ENCODE data around the gene ARL14EP. TPM values are rescaled to one million over a fixed set of nuclear protein-coding genes. Genes with fewer than 3 reads are reported as not detected.

The ARL14EP gene
- total and polyA plus RNA-seq, 9 donors, result 18.4 to 39.6 (median 27.7) TPM

- no peaks in the 10 kb centered on the region for H3K36me3 ChIP-seq
- H3K27ac ChIP-seq, result no peak overlapping the region
- H3K4me1 ChIP-seq (ENCODE audit: insufficient read depth), result no peaks in the 10 kb centered on the region
- DNase-seq, result no peak
- H3K27me3 ChIP-seq, result no peaks in the 10 kb centered on the region
- WGBS, 3 donors, result 61 to 66% (median 64%) methylated on average over 1 of the region's 1 CpG
- H3K9me3 ChIP-seq, result no peaks in the 10 kb centered on the region
- TF ChIP-seq POLR2A (IDR thresholded peaks at IDR 0.05), result no peak
- no peak for TF ChIP-seq CTCF (IDR thresholded peaks at IDR 0.05)
- no peak for TF ChIP-seq EP300 (IDR thresholded peaks at IDR 0.05)
- H3K4me3 ChIP-seq, result no peak overlapping the region
- intact Hi-C loops (cut with DNase I), result no loop called here
These were observed 10.7 kb upstream of the ARL14EP start for GRCh38 chr11:30312243-30312642.

GRCh38 chr11:30313580-30313979 lies 9.3 kb upstream of the ARL14EP start:
- no peak for DNase-seq
- 79 to 88% (median 85%) methylated on average over 2 of the region's 2 CpGs for WGBS, 3 donors
- Histone ChIP-seq H3K27ac (no peak overlapping the region), H3K36me3 (no peaks in the 10 kb centered on the region), H3K4me1 (ENCODE audit: insufficient read depth) (no peaks in the 10 kb centered on the region), H3K4me3 (no peak overlapping the region), H3K9me3 (no peaks in the 10 kb centered on the region), H3K27me3 (no peaks in the 10 kb centered on the region)
- intact Hi-C loops (cut with DNase I), result no loop called here
- no peak for TF ChIP-seq CTCF (IDR thresholded peaks at IDR 0.05)
- TF ChIP-seq POLR2A (IDR thresholded peaks at IDR 0.05), result no peak
- TF ChIP-seq EP300 (IDR thresholded peaks at IDR 0.05), result no peak

GRCh38 chr11:30314625-30315024 lies 8.3 kb upstream of the ARL14EP start:
- no peaks in the 10 kb centered on the region for H3K9me3 ChIP-seq
- intact Hi-C loops (cut with DNase I), result no loop called here
- no peak overlapping the region for H3K4me3 ChIP-seq
- no peak for DNase-seq
- TF ChIP-seq CTCF (IDR thresholded peaks at IDR 0.05), result no peak
- no peak for TF ChIP-seq POLR2A (IDR thresholded peaks at IDR 0.05)
- TF ChIP-seq EP300 (IDR thresholded peaks at IDR 0.05), result no peak
- no peak overlapping the region for H3K27ac ChIP-seq
- no peaks in the 10 kb centered on the region for H3K27me3 ChIP-seq
- no peaks in the 10 kb centered on the region for H3K4me1 ChIP-seq (ENCODE audit: insufficient read depth)
- no peaks in the 10 kb centered on the region for H3K36me3 ChIP-seq

GRCh38 chr11:30316237-30316636 lies 6.7 kb upstream of the ARL14EP start:
- H3K27ac ChIP-seq, result no peak overlapping the region
- TF ChIP-seq EP300 (IDR thresholded peaks at IDR 0.05), result no peak
- intact Hi-C loops (cut with DNase I), result no loop called here
- no peaks in the 10 kb centered on the region for H3K4me1 ChIP-seq (ENCODE audit: insufficient read depth)
- no peaks in the 10 kb centered on the region for H3K9me3 ChIP-seq
- 24 to 41% (median 33%) methylated on average over 1 of the region's 1 CpG for WGBS, 3 donors
- H3K27me3 ChIP-seq, result no peaks in the 10 kb centered on the region
- DNase-seq, result no peak
- no peaks in the 10 kb centered on the region for H3K36me3 ChIP-seq
- H3K4me3 ChIP-seq, result no peak overlapping the region

- WGBS, 3 donors, result 17 to 26% (median 25%) methylated on average over 2 of the region's 2 CpGs
- DNase-seq, result no peak
- Histone ChIP-seq H3K27ac (no peak overlapping the region), H3K36me3 (no peaks in the 10 kb centered on the region), H3K4me3 (no peak overlapping the region), H3K9me3 (no peaks in the 10 kb centered on the region), H3K4me1 (ENCODE audit: insufficient read depth) (no peaks in the 10 kb centered on the region), H3K27me3 (no peaks in the 10 kb centered on the region)
- TF ChIP-seq EP300 (IDR thresholded peaks at IDR 0.05) (no peak), POLR2A (IDR thresholded peaks at IDR 0.05) (no peak), CTCF (IDR thresholded peaks at IDR 0.05) (no peak)
- intact Hi-C loops (cut with DNase I), result no loop called here
These were observed 5.9 kb upstream of the ARL14EP start for GRCh38 chr11:30317030-30317429.

All from ovary (tissue), 9 donors.